Activated CD4-positive, alpha-beta T cell treated with anti-CD3 and anti-CD28 coated beads, Interleukin-2, amount 10 ng/mL, durations not matched to agents 24 days and 14 days (primary cell): ENCODE measurements around the gene BCL11A. TPM values are rescaled to one million over a fixed set of nuclear protein-coding genes. Genes with fewer than 3 reads are reported as not detected.

ENCODE experiments used
- DNase-seq: peaks from one replicate; pipeline ENCODE4 v3.0.0; 2022
- H3K27ac Mint-ChIP-seq: one replicate; pipeline ENCODE4 v1.8.0; 2022; ENCODE audit warnings: mild to moderate bottlenecking, mixed read lengths
- H3K27me3 Mint-ChIP-seq: one replicate; pipeline ENCODE4 v1.8.0; 2022; ENCODE audit warnings: mixed read lengths
- H3K36me3 Mint-ChIP-seq: one replicate; pipeline ENCODE4 v1.8.0; 2022; ENCODE audit warnings: low read depth, mild to moderate bottlenecking, mixed read lengths
- H3K4me1 Mint-ChIP-seq: one replicate; pipeline ENCODE4 v1.8.0; 2021; ENCODE audit warnings: mixed read lengths
- H3K4me3 Mint-ChIP-seq: one replicate; pipeline ENCODE4 v1.8.0; 2022; ENCODE audit warnings: mild to moderate bottlenecking, moderate library complexity, mixed read lengths
- H3K9me3 Mint-ChIP-seq: one replicate; pipeline ENCODE4 v1.8.0; 2021; ENCODE audit warnings: mixed read lengths
- intact Hi-C: fragments of 100-400 bp; cut with micrococcal nuclease; formaldehyde crosslinking; loops from one replicate; pipeline ENCODE4 v1.15.1; 2023
- total RNA-seq: library from RNA; stranded (reverse); gene quantifications from 2 replicates; pipeline ENCODE4 v1.2.3, GENCODE V29; 2022

BCL11A gene
- total RNA-seq, 1 donor from 2014 or later, result not detected

DNA sequence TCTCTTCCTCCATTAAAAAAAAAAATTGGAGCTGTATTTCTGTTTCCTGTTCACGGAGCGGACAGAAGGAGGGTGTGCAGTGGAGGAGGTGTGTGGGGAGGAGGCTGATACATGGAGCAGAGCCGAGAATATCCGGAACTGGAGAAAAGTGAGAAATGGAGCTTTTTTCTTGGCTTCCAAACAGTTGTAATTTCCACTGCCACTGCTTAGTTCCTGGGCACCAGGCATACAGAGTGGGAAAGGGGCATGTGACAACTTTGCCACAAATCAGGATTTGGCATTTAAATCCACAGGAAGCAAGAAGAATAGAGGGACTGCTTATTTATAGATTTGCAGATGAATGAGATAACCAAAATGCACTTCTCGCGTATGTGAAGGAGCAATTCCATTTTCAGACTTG is 71.2 kb downstream of the BCL11A start:
- Mint-ChIP-seq H3K9me3 (no peaks in the 10 kb centered on the region), H3K27me3 (peaks cover 16% of the 10 kb centered on the region), H3K27ac (no peak overlapping the region), H3K36me3 (no peaks in the 10 kb centered on the region), H3K4me1 (peaks cover 2% of the 10 kb centered on the region), H3K4me3 (no peak overlapping the region)
- DNase-seq, result no peak
- intact Hi-C loops, result no loop called here

DNA sequence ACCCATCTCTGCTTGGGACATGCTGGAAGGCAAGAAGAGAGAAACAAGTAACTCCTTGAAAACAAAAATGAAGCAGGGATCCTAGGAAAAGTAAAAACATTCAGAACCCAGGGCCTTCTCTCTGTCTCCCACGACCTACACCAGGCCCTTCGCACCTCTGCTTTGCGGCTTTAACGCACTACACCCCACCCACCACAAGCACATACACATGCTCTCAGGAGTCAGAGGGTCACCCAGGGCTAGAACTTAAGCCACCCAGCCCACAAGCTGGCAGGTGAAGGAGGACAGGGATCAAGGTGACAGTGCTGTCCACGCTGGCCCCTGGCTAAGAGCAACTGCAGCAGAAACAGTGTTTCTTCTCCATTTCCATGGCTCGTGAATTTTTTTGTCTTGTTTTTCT is 72.2 kb downstream of the BCL11A start:
- DNase-seq, result no peak
- no peak overlapping the region for H3K4me3 Mint-ChIP-seq
- peaks cover 16% of the 10 kb centered on the region for H3K27me3 Mint-ChIP-seq
- intact Hi-C loops, result no loop called here
- no peaks in the 10 kb centered on the region for H3K9me3 Mint-ChIP-seq
- H3K4me1 Mint-ChIP-seq, result peaks cover 2% of the 10 kb centered on the region
- no peak overlapping the region for H3K27ac Mint-ChIP-seq
- H3K36me3 Mint-ChIP-seq, result no peaks in the 10 kb centered on the region

DNA sequence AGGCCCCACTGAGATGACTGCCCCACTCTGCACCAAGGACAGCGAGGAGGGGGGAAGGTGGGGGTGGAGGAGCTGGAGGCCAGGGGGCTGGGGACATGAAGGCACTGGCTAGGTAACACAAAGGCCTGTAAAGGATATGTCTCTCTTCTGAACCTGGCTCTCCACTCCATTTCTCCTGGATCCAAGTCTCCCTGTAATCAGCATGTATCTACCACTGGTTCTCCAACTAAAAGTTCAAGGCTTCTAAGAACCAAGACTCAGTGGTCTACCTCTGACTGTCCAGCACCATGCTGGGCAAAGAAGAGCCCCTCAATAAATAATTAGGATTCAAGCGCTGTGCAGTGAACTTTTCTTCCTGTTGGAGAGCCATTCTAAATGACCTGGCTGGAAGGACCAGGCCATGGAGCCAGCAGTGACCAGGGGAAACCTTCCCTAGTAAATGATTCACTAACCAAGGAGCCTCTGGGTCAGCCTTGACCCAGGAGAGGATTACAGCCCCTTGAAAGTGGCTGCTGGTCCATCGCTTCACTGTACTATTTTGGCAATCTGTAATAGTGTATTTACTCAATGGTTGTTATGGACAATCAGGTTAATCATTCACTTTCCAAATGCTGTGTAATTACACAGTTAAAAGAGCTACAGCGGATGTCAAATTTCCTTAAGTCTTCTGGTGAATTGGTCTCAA is 73.2 kb downstream of the BCL11A start:
- intact Hi-C loops, result no loop called here

DNA sequence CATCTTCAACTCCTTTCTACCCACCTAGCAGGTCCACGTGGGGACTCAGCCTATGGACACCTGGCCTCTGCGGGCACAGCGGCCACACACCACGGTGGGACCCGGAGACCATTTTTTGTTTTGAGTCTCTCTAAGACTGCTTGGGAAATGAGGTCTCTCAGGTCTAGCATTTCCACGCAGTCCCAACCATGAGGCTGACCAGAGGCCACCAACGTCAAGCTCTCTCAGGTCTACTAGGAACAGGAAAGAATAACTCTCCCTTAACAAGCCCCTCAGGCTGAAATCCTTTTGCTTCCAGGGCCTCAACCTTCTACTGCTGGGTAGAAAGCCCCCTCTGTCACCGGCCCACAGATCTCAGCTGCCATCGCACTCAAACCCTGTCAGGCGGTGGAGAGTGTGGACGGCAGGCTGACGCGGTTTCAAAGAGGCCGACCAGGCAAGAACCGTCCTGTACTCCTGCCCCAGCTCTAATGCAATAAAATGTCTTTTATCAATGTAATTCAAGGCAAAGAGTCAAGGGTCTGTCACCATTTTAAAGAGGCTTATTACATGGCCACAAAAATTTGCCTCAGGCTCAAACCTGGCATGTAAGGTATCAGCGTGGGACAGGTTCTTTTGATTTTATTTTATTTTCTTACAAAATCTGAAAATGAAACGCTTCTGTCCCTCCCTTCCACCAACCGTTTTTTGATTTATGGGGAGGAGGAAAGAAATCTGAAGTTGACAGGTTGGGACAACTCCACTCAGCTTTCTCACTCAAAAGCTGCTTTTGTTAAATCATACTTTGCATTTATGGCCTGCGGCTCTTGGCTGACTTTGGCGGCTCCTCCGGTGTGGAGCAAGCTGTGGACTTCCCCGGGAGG is 74.0 kb downstream of the BCL11A start:
- Mint-ChIP-seq H3K9me3 (no peaks in the 10 kb centered on the region), H3K36me3 (no peaks in the 10 kb centered on the region), H3K4me1 (peaks cover 2% of the 10 kb centered on the region), H3K4me3 (no peak overlapping the region), H3K27me3 (peaks cover 15% of the 10 kb centered on the region), H3K27ac (no peak overlapping the region)
- no peak for DNase-seq
- intact Hi-C loops, result no loop called here

More for the DNA sequence above, 73.2 kb downstream of the BCL11A start:
- Mint-ChIP-seq H3K36me3 (no peaks in the 10 kb centered on the region), H3K4me1 (peaks cover 2% of the 10 kb centered on the region), H3K9me3 (no peaks in the 10 kb centered on the region), H3K4me3 (no peak overlapping the region), H3K27ac (no peak overlapping the region), H3K27me3 (peaks cover 15% of the 10 kb centered on the region)
- DNase-seq, result no peak

DNA sequence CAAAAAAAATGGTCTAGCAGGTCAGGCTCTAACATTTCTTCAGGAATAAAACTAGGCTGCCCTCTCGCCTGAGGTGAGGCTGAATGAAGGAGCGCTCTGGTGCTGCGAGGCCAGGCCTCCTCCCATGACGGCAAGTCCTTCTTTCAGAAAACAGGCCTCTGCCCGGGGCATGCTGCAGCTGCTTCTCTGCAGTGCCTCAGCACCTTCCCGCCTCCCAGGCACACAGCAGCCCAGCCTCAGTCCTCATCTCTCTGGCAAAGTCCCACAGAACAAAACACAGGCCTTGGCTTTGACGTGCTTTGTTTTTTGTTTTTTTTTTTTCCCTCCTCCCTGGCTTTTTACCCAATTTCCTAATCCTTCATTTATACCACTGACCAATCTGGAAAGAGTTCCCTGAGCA is 74.8 kb downstream of the BCL11A start:
- intact Hi-C loops, result no loop called here
- Mint-ChIP-seq H3K27me3 (peaks cover 14% of the 10 kb centered on the region), H3K27ac (no peak overlapping the region), H3K4me3 (no peak overlapping the region), H3K4me1 (peaks cover 2% of the 10 kb centered on the region), H3K36me3 (no peaks in the 10 kb centered on the region), H3K9me3 (no peaks in the 10 kb centered on the region)
- no peak for DNase-seq

DNA sequence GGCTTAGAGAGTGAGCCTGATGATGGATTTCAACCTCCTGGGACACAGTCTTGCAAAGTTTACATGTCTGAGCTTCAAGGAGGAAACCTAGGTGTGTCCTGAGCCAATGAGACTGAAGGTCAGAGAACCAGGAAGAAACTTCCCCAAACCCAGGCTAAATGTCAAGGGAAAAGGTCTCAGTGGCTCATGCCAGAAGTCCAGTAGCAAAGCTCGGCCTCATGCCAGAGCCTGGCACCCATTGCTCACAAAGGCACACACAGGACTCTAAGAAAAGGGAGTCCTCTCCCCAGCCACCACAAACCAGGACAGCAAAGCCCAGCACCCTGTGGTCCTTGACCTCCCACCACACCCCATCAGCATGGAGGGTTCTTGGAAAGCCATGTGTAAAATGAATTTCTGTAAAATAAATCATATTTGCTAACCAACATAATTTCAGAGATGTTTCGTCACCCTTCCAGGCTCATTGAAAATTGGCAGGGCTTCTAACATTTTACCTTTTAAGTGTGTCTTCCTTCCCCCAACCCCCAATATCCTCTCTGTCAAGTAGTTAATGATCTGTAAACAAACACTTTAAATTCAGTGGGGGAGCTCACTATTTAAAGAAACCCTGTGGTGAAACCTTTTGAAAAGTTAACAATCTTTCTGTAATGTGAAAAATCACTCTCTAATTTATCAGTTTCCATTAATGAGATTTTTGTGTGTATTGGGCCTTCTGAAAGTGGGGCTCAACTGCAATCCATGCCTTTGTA is 77.1 kb downstream of the BCL11A start:
- Mint-ChIP-seq H3K4me1 (no peaks in the 10 kb centered on the region), H3K4me3 (no peak overlapping the region), H3K36me3 (no peaks in the 10 kb centered on the region), H3K27me3 (peaks cover 2% of the 10 kb centered on the region), H3K27ac (no peak overlapping the region), H3K9me3 (no peaks in the 10 kb centered on the region)
- intact Hi-C loops, result no loop called here
- DNase-seq, result no peak

DNA sequence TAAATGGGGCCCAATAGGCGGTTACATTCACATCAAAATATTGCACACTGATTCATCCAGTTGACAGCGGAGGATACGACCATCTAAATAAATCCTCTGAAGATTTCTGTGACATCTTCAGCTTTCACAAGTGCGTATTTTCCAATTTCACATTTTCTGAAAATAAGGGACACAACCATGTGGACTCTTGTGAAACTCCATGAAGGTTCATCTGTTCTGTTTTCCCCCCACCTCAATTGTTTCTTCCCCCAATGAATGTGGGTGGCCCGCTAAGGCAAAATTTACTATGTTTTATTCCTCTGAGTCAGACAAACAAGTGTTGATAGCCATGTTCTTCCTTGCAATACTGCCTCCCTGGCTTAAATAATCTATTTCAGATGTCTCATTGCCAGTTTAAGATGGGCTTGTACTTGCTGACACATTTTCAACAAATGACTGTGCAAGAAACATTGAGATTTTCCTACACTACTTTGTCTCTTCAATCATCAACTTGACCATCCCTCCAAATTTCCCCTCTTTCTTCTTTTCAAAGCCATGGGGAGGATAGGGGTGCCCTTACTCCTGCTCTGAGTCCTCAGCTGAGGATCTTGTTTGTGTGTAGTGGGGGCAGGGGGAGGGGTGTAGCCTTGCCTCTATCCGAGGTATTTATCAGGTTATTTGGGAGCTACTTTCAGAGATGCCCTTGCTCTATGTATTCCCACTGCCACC is 78.2 kb downstream of the BCL11A start:
- Mint-ChIP-seq H3K27ac (no peak overlapping the region), H3K4me1 (no peaks in the 10 kb centered on the region), H3K36me3 (no peaks in the 10 kb centered on the region), H3K9me3 (no peaks in the 10 kb centered on the region), H3K4me3 (no peak overlapping the region), H3K27me3 (peaks cover 2% of the 10 kb centered on the region)
- no peak for DNase-seq
- intact Hi-C loops, result no loop called here

DNA sequence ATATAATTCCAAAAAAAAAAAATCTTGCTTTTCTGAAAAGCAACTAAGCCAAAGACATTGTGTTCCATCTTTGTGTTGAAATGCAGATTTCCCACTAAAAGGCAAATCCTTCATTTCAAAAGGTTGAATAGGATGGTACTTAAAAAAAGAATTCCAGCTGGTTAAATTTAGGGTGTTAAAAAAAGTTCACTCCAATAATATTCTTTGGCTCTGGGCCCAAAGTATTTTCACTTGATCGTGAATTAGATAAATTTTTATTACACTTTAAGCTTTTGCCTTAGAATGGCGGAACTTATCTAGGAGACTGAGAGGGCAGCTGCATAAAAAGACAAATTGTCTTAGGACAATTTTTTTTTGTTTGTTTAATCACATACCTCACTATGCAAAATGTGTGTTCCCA is 79.2 kb downstream of the BCL11A start:
- H3K9me3 Mint-ChIP-seq, result no peaks in the 10 kb centered on the region
- DNase-seq, result no peak
- intact Hi-C loops, result no loop called here
- H3K27ac Mint-ChIP-seq, result no peak overlapping the region
- no peak overlapping the region for H3K4me3 Mint-ChIP-seq
- no peaks in the 10 kb centered on the region for H3K4me1 Mint-ChIP-seq
- peaks cover 2% of the 10 kb centered on the region for H3K27me3 Mint-ChIP-seq
- H3K36me3 Mint-ChIP-seq, result no peaks in the 10 kb centered on the region

DNA sequence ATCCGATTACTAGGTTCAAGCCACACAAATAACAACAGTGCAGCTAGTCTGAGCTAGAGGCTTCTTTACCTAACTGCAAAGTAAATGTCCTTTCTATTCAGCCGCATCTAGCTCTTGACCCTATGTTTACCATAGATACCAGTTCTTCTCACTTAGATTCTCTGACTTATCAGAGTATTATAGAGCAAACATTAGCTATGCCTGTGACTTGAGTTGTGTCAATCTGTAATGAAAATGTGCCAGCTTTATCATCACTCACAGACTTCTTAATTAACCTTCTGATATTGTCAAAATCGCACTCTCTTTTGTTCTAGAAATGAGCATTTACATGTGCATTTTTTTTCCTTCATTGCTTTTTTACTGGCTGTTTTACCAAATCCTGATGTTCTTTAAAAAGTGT is 79.9 kb downstream of the BCL11A start:
- Mint-ChIP-seq H3K4me1 (no peaks in the 10 kb centered on the region), H3K9me3 (peaks cover 3% of the 10 kb centered on the region), H3K36me3 (no peaks in the 10 kb centered on the region), H3K4me3 (no peak overlapping the region), H3K27ac (no peak overlapping the region), H3K27me3 (peaks cover 2% of the 10 kb centered on the region)
- no peak for DNase-seq
- intact Hi-C loops, result no loop called here

DNA sequence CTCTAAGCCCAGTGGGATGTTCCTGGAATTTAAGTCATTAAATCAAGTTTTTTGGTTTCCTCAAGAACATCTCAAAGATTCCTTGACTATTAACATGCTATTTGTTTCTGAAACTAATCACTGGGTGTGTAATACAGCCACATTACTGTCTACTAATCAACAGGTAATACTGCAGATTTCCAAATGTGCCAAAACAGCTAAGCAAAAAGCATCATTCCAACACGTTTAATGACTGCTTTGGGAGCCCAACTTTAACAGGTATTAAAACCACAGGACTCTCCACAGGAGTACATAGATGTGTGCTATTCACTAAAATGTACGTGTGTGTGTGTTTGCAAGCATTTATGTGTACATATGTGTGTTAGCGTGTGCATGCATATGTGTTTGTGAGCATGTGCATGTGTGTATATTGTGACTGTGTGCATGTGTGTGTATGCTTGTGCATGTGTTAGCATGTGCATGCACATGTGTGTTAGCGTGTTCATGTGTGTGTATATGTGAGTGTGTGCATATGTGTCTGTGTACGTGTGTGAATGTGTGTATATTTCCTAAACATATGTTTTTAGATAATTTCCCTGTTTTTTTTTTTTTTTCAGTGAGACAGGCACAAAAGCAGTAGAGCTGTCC is 80.7 kb downstream of the BCL11A start:
- Mint-ChIP-seq H3K36me3 (no peaks in the 10 kb centered on the region), H3K27ac (no peak overlapping the region), H3K4me1 (no peaks in the 10 kb centered on the region), H3K27me3 (peaks cover 2% of the 10 kb centered on the region), H3K9me3 (peaks cover 3% of the 10 kb centered on the region), H3K4me3 (no peak overlapping the region)
- intact Hi-C loops, result no loop called here
- no peak for DNase-seq

DNA sequence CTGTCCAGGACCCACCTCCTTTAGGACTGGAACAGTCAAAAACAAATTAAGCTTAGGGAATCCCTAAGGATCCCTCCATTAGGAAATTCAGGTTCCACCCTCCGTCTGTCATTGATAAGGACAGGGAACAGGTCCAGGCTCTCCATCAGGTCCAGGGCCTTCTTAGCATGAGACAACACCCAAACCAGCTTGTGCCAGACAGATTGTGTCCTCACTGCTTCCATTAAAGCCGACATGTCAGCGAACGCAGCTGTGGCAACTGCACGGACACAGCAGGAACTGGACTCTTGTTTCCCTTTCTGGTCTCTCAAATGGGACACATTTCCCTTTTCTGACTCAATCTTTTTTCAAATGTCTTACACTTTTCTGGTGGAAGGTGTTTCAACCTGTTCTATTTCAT is 81.4 kb downstream of the BCL11A start:
- H3K4me1 Mint-ChIP-seq, result no peaks in the 10 kb centered on the region

DNA sequence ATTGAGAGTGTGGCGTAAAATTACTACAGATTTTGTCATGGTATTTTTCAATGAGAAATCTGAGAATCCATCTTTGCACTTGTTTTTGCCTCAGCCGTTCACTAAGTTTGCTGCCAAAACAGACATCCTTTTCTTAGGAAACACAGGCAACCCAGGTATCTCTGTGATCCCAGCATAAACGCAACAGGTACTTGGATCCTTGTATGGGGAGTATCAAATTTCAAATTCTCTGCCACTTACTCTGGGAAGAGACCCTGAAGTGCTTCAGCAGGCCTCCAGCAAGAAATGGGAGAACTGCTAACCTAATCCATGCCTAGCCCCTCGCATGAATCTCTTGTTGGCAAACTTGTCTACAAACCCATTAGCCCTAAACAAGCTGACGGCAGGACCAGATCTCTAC is 83.1 kb downstream of the BCL11A start:
- H3K4me3 Mint-ChIP-seq, result no peak overlapping the region
- no peaks in the 10 kb centered on the region for H3K4me1 Mint-ChIP-seq

More for the DNA sequence above, 81.4 kb downstream of the BCL11A start:
- no peak overlapping the region for H3K27ac Mint-ChIP-seq
- H3K9me3 Mint-ChIP-seq, result peaks cover 3% of the 10 kb centered on the region
- H3K4me3 Mint-ChIP-seq, result no peak overlapping the region
- H3K27me3 Mint-ChIP-seq, result peaks cover 2% of the 10 kb centered on the region
- no peaks in the 10 kb centered on the region for H3K36me3 Mint-ChIP-seq
- DNase-seq, result no peak
- intact Hi-C loops, result no loop called here

DNA sequence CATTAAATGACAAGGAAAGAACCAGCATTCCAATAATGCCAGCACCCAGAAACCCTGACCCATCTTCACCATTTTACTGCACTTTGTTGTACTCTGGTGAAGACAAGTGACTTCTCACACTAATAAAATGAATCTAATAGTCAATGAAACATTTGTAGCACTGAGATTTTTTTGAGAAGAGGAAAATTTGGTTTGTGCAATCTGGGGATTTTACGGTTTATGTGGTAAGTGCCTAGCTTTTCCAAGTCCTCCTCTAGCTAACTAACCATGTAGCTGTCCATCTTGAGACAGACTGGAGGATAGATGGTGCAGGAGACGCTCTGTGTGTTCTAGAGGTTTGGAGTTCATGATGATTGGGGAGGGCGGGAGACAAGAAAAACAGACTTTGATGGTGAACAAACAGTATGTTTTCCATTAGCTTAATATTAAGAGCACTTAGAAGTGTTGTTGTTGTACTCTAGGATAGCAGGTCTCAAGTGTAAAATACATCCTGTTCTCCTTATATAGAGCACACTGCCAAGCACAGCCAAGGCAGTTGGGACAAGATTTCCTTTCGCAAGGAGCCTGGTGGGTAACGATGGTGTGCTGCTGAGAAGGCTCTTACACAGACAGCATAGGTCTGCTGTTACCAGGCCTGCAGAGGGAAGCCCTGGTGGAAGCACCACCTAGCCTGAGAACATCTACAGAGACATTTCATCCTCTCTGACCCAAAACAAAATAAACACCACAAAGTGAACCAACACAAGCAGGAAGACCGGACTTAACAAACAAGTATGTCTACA is 83.7 kb downstream of the BCL11A start:
- H3K27ac Mint-ChIP-seq, result no peak overlapping the region
- H3K9me3 Mint-ChIP-seq, result peaks cover 3% of the 10 kb centered on the region
- H3K4me1 Mint-ChIP-seq, result no peaks in the 10 kb centered on the region
- H3K36me3 Mint-ChIP-seq, result no peaks in the 10 kb centered on the region
- DNase-seq, result no peak
- H3K4me3 Mint-ChIP-seq, result no peak overlapping the region
- H3K27me3 Mint-ChIP-seq, result peaks cover 3% of the 10 kb centered on the region
- intact Hi-C loops, result no loop called here

More for the DNA sequence above, 83.1 kb downstream of the BCL11A start:
- no peak overlapping the region for H3K27ac Mint-ChIP-seq
- H3K36me3 Mint-ChIP-seq, result no peaks in the 10 kb centered on the region
- H3K9me3 Mint-ChIP-seq, result peaks cover 3% of the 10 kb centered on the region
- peaks cover 2% of the 10 kb centered on the region for H3K27me3 Mint-ChIP-seq
- intact Hi-C loops, result no loop called here
- DNase-seq, result no peak
